ENCODE data around the gene DESI1. TPM values are rescaled to one million over a fixed set of nuclear protein-coding genes. Genes with fewer than 3 reads are reported as not detected.
A peak's percentile ranks its signal among the peaks of the same experiment; 100 is the strongest.

DESI1 gene
- total RNA-seq, 4 donors from 2014 or later, result 18.2 to 77.7 (median 21.4) TPM

DNA sequence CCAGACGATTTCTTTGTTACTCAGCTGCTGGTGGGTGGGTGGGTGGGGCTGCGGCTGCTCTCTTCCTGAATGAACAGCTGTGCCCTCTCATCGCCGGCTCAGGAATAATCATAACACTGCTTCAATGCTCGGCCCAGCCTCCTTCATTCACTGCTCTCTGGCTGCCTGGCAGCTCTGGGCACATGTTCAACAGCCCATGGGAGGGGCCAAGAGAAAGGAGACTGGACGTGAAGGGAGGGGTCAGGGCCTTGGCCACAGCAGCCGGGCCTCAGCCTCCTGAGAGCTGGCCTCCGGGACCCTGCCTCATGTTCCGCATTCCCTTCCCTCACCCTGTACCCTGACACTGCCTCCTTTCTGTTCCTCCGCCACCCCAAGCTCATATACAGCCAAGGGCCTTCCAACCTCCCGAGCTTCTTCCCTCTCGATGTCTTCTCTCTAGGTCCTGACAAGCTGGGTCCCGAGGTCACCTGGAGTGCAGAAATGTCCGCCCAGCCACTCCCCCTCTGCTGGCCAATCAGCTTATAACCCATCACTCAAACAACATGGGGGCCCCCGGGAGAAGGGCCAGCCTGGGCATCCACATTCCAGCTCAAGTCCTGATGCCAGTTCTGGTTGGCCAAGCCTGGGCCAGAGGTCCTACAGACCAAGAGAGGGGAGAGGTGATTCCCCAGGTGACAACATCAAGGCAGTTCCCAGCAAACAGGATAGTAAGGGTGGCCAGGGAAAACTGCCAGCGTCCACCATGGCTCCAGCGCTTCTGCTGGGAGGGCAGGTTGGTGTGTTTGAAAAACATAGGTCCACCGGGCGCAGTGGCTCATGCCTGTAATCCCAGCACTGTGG is 63.2 kb downstream of the DESI1 start:
- H3K27ac ChIP-seq, result peak overlapping the region in 3 of 4 donors; percentile 62 to 69 (median 68)
- peaks cover 0 to 56% (median 15%) of the 10 kb centered on the region in 3 donors for H3K4me1 ChIP-seq
- TF ChIP-seq, protein P1, sequence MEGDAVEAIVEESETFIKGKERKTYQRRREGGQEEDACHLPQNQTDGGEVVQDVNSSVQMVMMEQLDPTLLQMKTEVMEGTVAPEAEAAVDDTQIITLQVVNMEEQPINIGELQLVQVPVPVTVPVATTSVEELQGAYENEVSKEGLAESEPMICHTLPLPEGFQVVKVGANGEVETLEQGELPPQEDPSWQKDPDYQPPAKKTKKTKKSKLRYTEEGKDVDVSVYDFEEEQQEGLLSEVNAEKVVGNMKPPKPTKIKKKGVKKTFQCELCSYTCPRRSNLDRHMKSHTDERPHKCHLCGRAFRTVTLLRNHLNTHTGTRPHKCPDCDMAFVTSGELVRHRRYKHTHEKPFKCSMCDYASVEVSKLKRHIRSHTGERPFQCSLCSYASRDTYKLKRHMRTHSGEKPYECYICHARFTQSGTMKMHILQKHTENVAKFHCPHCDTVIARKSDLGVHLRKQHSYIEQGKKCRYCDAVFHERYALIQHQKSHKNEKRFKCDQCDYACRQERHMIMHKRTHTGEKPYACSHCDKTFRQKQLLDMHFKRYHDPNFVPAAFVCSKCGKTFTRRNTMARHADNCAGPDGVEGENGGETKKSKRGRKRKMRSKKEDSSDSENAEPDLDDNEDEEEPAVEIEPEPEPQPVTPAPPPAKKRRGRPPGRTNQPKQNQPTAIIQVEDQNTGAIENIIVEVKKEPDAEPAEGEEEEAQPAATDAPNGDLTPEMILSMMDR (IDR thresholded peaks at IDR 0.05), result no peak
- peak; percentile 71 for TF ChIP-seq POLR2AphosphoS5 (IDR thresholded peaks at IDR 0.05)
- H3K9me3 ChIP-seq, result no peaks in the 10 kb centered on the region
- H3K27me3 ChIP-seq, result no peaks in the 10 kb centered on the region
- peak overlapping the region in 1 of 2 donors; percentile 4 for H3K4me3 ChIP-seq
- ATAC-seq, result peak; percentile 85
- WGBS, 2 donors (ENCODE audit: low coverage in 1 of 2), result 12 to 40% methylated on average over 1 to 12 of the region's 19 CpGs
- no peaks in the 10 kb centered on the region for H3K36me3 ChIP-seq

DNA sequence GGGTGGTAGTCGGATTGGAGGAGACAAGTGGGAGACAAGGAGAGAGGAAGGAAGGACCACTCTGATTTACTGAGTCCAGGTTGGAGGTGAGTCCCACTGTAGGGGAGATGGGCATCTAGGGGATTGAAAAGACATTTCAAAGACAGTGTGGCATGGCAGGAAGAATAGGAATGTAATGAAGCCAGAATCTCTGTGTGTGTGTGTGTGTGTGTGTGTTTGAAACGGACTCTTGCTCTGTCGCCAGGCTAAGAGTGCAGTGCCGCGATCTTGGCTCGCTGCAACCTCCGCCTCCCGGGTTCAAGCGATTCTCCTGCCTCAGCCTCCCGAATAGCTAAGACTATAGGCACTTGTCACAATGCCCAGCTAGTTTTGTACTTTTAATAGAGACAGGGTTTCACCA is 64.3 kb downstream of the DESI1 start:
- peak overlapping the region in 3 of 4 donors; percentile 62 to 69 (median 68) for H3K27ac ChIP-seq

DNA sequence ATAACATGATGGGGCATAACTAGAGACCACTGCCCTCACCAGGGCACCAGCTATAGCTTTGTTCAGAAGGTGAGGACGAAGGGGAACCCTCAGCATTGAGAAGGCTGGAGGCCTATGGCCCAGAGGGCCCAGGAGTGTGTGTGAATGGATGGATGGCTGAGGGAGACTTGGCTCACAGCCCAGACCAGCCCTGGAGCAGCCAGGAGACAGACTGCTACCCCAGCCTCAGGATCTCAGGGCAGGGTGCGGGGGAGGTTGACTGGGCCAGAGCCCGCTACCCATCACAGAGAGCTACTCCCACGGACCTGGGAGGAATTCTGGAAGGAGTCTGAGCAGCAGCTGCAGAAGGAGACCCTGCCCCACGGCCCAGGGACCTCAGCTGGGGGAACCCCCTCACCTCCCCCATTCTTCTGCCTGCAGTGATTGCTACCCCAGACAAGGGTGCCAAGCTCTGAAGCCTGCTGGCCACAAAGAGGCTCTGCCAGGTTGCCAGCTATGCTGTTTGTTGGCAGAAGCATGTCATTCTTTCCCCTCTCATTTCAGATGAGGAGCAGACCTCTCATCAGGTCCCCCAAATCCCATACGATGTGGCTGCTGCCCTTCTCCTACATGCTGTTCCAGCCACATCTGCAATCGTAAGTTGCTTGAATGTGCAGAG is 65.4 kb downstream of the DESI1 start:
- Histone ChIP-seq H3K9me3 (no peaks in the 10 kb centered on the region), H3K36me3 (no peaks in the 10 kb centered on the region), H3K27ac (no peak overlapping the region), H3K27me3 (no peaks in the 10 kb centered on the region), H3K4me1 (peaks cover 0 to 34% (median 15%) of the 10 kb centered on the region in 3 donors), H3K4me3 (no peak overlapping the region)
- 10 to 58% methylated on average over 2 to 3 of the region's 7 CpGs for WGBS, 2 donors (ENCODE audit: low coverage in 1 of 2)
- TF ChIP-seq, protein P1 (IDR thresholded peaks at IDR 0.05), result no peak
- no peak for TF ChIP-seq POLR2AphosphoS5 (IDR thresholded peaks at IDR 0.05)
- TF ChIP-seq EP300 (IDR thresholded peaks at IDR 0.05), result no peak
- no peak for TF ChIP-seq POLR2A (IDR thresholded peaks at IDR 0.05)
- ATAC-seq, result no peak

More for the DNA sequence above, 64.3 kb downstream of the DESI1 start:
- Histone ChIP-seq H3K4me3 (no peak overlapping the region), H3K9me3 (no peaks in the 10 kb centered on the region), H3K36me3 (no peaks in the 10 kb centered on the region), H3K27me3 (no peaks in the 10 kb centered on the region), H3K4me1 (peaks cover 0 to 45% (median 15%) of the 10 kb centered on the region in 3 donors)
- TF ChIP-seq POLR2A (IDR thresholded peaks at IDR 0.05) (no peak), EP300 (IDR thresholded peaks at IDR 0.05) (no peak), POLR2AphosphoS5 (IDR thresholded peaks at IDR 0.05) (no peak)
- TF ChIP-seq, protein P1 (IDR thresholded peaks at IDR 0.05), result no peak
- WGBS, 2 donors (ENCODE audit: low coverage in 1 of 2), result 77 to 90% methylated on average over 4 to 10 of the region's 10 CpGs
- ATAC-seq, result no peak

GRCh38 chr22:41551877-41552582 is 68.8 kb downstream of the DESI1 start:
- Histone ChIP-seq H3K4me3 (no peak overlapping the region), H3K36me3 (no peaks in the 10 kb centered on the region), H3K27me3 (no peaks in the 10 kb centered on the region), H3K9me3 (no peaks in the 10 kb centered on the region), H3K4me1 (peaks cover 0 to 8% (median 4%) of the 10 kb centered on the region in 3 donors), H3K27ac (no peak overlapping the region)
- 64 to 84% methylated on average over 5 to 10 of the region's 11 CpGs for WGBS, 2 donors (ENCODE audit: low coverage in 1 of 2)
- ATAC-seq, result no peak
- TF ChIP-seq, protein P1 (IDR thresholded peaks at IDR 0.05), result no peak
- TF ChIP-seq POLR2AphosphoS5 (IDR thresholded peaks at IDR 0.05), result no peak
- no peak for TF ChIP-seq POLR2A (IDR thresholded peaks at IDR 0.05)
- no peak for TF ChIP-seq EP300 (IDR thresholded peaks at IDR 0.05)
